ENCODE measurements around the gene RBM47. TPM values are rescaled to one million over a fixed set of nuclear protein-coding genes. Genes with fewer than 3 reads are reported as not detected.

RBM47 gene
- total and polyA plus RNA-seq, 8 donors = 21.9 to 110 (median 28.0) TPM

DNA sequence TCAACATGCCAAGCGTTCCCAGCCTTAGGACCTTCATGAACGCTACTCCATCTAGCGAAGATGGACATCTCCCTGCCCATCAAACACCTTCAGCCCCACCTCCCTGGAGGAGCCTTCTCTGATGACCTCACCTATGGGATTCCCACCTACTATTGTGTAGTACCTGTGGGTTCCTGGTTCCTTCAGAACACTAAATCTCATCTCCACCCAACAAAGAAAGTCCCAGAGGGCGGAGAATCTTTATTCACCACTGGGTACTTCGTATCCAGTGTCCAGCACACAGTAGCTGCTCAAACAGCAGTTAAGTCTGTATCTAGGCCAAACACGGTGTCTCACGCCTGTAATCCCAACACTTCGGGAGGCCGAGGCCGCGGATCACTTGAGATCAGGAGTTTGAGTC is 10.1 kb downstream of the RBM47 start:
- intact Hi-C loops (cut with DNase I) = no loop called here
- Histone ChIP-seq H3K36me3 (peaks cover 0 to 6% of the 10 kb centered on the region in 2 donors), H3K9me3 (no peaks in the 10 kb centered on the region), H3K27me3 (no peaks in the 10 kb centered on the region), H3K4me3 (no peak overlapping the region), H3K27ac (no peak overlapping the region), H3K4me1 (peaks cover 7 to 71% of the 10 kb centered on the region in 2 donors)
- ATAC-seq (no peak), DNase-seq (no peak)
- TF ChIP-seq, protein P1, sequence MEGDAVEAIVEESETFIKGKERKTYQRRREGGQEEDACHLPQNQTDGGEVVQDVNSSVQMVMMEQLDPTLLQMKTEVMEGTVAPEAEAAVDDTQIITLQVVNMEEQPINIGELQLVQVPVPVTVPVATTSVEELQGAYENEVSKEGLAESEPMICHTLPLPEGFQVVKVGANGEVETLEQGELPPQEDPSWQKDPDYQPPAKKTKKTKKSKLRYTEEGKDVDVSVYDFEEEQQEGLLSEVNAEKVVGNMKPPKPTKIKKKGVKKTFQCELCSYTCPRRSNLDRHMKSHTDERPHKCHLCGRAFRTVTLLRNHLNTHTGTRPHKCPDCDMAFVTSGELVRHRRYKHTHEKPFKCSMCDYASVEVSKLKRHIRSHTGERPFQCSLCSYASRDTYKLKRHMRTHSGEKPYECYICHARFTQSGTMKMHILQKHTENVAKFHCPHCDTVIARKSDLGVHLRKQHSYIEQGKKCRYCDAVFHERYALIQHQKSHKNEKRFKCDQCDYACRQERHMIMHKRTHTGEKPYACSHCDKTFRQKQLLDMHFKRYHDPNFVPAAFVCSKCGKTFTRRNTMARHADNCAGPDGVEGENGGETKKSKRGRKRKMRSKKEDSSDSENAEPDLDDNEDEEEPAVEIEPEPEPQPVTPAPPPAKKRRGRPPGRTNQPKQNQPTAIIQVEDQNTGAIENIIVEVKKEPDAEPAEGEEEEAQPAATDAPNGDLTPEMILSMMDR (IDR thresholded peaks at IDR 0.05) = no peak

DNA sequence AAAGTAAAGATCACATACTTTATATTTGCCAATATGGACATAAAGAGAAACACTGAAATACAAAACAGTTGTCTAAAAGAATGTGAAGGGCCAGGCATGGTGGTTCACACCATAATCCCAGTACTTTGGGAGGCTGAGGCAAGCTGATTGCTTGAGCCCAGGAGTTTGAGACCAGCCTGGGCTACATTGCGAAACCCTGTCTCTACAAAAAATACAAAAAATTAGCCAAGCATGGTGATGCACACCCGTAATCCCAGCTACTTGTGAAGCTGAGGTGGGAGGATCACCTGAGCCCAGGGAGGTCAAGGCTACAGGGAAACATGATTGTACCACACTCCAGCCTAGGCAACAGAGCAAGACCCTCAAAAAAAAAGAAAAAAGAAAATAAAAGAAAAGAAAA is 11.8 kb downstream of the RBM47 start:
- Histone ChIP-seq H3K27ac (no peak overlapping the region), H3K36me3 (no peaks in the 10 kb centered on the region), H3K9me3 (no peaks in the 10 kb centered on the region), H3K4me3 (no peak overlapping the region), H3K4me1 (peaks cover 7 to 71% of the 10 kb centered on the region in 2 donors), H3K27me3 (no peaks in the 10 kb centered on the region)
- intact Hi-C loops (cut with DNase I) = no loop called here
- no peak for ATAC-seq
- TF ChIP-seq, protein P1 (IDR thresholded peaks at IDR 0.05) = no peak
- DNase-seq = no peak

DNA sequence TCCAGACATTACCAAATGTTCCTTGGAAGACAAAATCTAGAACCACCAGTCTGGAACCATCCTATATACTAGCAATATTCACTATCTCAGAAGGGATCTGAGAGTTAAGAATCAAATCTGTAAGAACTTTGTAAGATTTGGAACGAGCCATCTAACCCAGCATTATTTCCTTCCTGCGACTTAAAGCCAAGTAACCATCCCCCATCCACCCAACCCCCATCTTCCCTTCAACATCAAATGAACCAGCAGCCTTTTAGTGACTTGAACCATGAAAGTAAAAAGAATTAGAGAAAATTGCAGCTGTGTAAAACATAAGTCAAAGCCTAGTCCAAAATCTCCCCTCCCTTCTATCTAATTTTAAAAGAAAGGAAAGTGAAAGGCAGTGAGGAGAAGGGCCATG is 15.6 kb downstream of the RBM47 start:
- no peak for ATAC-seq
- Histone ChIP-seq H3K27me3 (no peaks in the 10 kb centered on the region), H3K27ac (no peak overlapping the region), H3K4me3 (no peak overlapping the region), H3K4me1 (peaks cover 0 to 74% of the 10 kb centered on the region in 2 donors), H3K9me3 (no peaks in the 10 kb centered on the region), H3K36me3 (no peaks in the 10 kb centered on the region)
- intact Hi-C loops (cut with DNase I) = no loop called here
- TF ChIP-seq, protein P1 (IDR thresholded peaks at IDR 0.05) = no peak
- no peak for DNase-seq

DNA sequence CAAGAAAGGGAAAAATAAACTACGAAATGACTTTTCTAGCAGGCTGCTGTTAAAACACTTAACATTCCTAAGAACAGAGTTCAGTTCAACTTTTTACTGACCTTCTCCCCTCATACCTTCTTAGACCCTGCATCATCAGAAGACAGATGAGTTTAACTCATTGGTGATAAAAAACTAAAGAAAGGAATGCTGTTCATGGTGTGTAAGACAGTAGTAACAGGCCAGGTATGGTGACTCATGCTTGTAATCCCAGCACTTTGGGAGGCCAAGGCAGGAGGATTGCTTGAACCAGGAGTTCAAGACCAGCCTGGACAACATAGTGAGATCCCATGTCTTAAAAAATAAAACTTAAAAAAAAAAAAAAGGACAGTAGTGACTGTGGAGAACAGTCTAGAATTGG is 16.2 kb downstream of the RBM47 start:
- ATAC-seq (peak; percentile 30), DNase-seq (no peak)
- Histone ChIP-seq H3K27me3 (no peaks in the 10 kb centered on the region), H3K27ac (no peak overlapping the region), H3K9me3 (no peaks in the 10 kb centered on the region), H3K4me1 (peaks cover 0 to 77% of the 10 kb centered on the region in 2 donors), H3K4me3 (no peak overlapping the region), H3K36me3 (no peaks in the 10 kb centered on the region)
- TF ChIP-seq, protein P1 (IDR thresholded peaks at IDR 0.05) = no peak
- intact Hi-C loops (cut with DNase I) = no loop called here

DNA sequence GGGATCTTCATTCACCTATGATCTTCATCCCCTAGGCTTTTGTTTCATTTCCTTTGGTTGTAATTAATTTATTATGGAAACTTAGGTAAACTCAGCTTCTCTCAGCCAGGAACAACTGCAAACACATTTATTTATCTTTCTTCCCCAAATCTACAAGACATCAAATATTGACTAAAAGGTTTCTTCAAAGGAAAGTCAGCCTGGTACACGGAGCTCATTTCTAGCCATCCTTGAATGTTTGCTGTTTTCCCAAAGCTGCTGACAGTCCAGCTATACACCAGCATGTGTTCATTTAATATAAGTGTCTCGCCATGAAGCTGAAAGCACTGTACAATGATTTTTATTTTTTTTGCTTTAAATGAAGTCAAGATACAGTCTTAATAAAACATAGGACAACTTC is 16.8 kb downstream of the RBM47 start:
- Histone ChIP-seq H3K27ac (peak overlapping the region in 1 of 2 donors; percentile 53), H3K9me3 (no peaks in the 10 kb centered on the region), H3K4me1 (peaks cover 0 to 72% of the 10 kb centered on the region in 2 donors), H3K4me3 (no peak overlapping the region), H3K27me3 (no peaks in the 10 kb centered on the region), H3K36me3 (no peaks in the 10 kb centered on the region)
- TF ChIP-seq, protein P1 (IDR thresholded peaks at IDR 0.05) = no peak
- intact Hi-C loops (cut with DNase I) = no loop called here
- ATAC-seq (no peak), DNase-seq (no peak)
